ENCODE measurements around the gene CASR.

CASR gene

DNA sequence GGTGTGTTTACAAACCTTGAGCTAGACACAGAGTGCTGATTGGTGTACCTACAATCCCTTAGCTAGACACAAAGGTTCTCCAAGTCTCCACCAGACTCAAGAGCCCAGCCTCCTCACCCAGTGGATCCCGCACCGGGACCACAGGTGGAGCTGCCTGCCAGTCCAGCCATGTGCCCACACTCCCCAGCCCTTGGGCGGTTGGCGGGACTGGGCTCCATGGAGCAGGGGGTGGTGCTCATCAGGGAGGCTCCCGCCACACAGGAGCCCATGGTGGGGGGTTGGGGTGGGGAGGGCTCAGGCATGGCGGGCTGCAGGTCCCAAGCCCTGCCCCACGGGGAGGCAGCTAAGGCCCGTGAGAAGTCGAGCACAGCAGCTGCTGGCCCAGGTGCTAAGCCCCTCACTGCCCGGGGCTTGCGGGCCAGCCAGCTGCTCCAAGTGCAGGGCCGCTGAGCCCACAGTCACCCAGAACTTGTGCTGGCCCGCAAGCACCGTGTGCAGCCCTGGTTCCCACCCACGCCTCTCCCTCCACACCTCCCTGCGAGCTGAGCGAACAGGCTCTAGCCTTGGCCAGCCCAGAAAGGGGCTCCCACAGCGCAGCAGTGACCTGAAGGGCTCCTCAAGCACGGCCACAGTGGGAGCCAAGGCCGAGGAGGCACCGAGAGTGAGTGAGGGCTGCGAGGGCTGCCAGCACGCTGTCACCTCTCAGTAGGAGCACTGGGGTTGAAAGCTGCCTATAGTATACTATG lies 43.7 kb downstream of the CASR start:
- CTCF ChIA-PET: no interaction called here
- Histone ChIP-seq H3K36me3 (ENCODE audit: control insufficient read depth in 2 of 2, insufficient read depth in 1 of 2, low read length in 2 of 2) (no peaks in the 10 kb centered on the region), H3K4me3 (ENCODE audit: low read depth, low read length) (no peak overlapping the region), H3K4me1 (ENCODE audit: control insufficient read depth, insufficient read depth, low read length) (no peaks in the 10 kb centered on the region), H3K27ac (ENCODE audit: extremely low read depth, low read depth, low read length) (no peak overlapping the region), H3K9me3 (ENCODE audit: control insufficient read depth, insufficient read depth, low read depth, low read length) (no peaks in the 10 kb centered on the region)
- no peak for TF ChIP-seq ZNF423 (tag by site-specific recombination; IDR thresholded peaks at IDR 0.05)
- POLR2A ChIA-PET: no interaction called here

DNA sequence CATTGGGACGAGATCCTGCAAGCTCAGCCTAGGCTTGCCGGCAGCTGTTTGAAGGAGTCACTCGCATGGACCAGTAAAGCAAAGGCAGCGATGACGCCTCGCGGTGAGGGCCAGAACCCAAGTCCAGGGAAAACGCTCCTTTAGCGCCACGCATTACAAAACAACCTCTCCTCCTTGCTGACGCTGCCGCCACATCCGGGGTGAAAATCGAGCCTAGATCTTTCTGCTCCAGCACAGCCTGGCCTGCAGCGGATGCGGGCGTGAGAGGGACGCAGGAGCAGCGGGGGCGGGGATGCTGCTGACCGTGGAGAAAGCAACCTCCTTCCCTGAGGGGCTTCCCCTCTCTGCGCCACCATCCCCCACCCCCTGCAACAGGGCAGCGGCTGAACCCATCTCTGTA lies 46.7 kb downstream of the CASR start:
- POLR2A ChIA-PET: no interaction called here
- Histone ChIP-seq H3K27ac (ENCODE audit: extremely low read depth, low read depth, low read length) (no peak overlapping the region), H3K36me3 (ENCODE audit: control insufficient read depth in 2 of 2, insufficient read depth in 1 of 2, low read length in 2 of 2) (no peaks in the 10 kb centered on the region), H3K4me3 (ENCODE audit: low read depth, low read length) (no peak overlapping the region), H3K9me3 (ENCODE audit: control insufficient read depth, insufficient read depth, low read depth, low read length) (no peaks in the 10 kb centered on the region), H3K4me1 (ENCODE audit: control insufficient read depth, insufficient read depth, low read length) (no peaks in the 10 kb centered on the region)
- CTCF ChIA-PET: no interaction called here
- TF ChIP-seq, protein P1, sequence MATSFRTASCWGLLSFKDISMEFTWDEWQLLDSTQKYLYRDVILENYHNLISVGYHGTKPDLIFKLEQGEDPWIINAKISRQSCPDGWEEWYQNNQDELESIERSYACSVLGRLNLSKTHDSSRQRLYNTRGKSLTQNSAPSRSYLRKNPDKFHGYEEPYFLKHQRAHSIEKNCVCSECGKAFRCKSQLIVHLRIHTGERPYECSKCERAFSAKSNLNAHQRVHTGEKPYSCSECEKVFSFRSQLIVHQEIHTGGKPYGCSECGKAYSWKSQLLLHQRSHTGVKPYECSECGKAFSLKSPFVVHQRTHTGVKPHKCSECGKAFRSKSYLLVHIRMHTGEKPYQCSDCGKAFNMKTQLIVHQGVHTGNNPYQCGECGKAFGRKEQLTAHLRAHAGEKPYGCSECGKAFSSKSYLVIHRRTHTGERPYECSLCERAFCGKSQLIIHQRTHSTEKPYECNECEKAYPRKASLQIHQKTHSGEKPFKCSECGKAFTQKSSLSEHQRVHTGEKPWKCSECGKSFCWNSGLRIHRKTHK (tag by site-specific recombination; IDR thresholded peaks at IDR 0.05): no peak
- TF ChIP-seq ZBTB11 (tag by site-specific recombination; conservative IDR thresholded peaks at IDR 0.05; ENCODE audit: low read depth) (no peak), ZNF274 (IDR thresholded peaks at IDR 0.05; ENCODE audit: low read length) (no peak), ZNF274 (tag by site-specific recombination; IDR thresholded peaks at IDR 0.05; ENCODE audit: borderline replicate concordance) (no peak), PRDM6 (tag by site-specific recombination; IDR thresholded peaks at IDR 0.05) (no peak), ZNF416 (tag by site-specific recombination; IDR thresholded peaks at IDR 0.05) (no peak), ZNF664 (tag by site-specific recombination; IDR thresholded peaks at IDR 0.05) (no peak), ZNF248 (tag by site-specific recombination; IDR thresholded peaks at IDR 0.05) (no peak), ZNF175 (tag by site-specific recombination; IDR thresholded peaks at IDR 0.05) (no peak), ZNF138 (tag by site-specific recombination; IDR thresholded peaks at IDR 0.05; ENCODE audit: borderline replicate concordance) (no peak), ZNF544 (tag by site-specific recombination; IDR thresholded peaks at IDR 0.05) (no peak), ZSCAN16 (tag by site-specific recombination; IDR thresholded peaks at IDR 0.05) (no peak), ZFHX2 (tag by site-specific recombination; conservative IDR thresholded peaks at IDR 0.05) (no peak), PRDM1 (tag by site-specific recombination; IDR thresholded peaks at IDR 0.05) (no peak), ZNF658 (tag by site-specific recombination; IDR thresholded peaks at IDR 0.05) (no peak)
- TF ChIP-seq, protein P2, sequence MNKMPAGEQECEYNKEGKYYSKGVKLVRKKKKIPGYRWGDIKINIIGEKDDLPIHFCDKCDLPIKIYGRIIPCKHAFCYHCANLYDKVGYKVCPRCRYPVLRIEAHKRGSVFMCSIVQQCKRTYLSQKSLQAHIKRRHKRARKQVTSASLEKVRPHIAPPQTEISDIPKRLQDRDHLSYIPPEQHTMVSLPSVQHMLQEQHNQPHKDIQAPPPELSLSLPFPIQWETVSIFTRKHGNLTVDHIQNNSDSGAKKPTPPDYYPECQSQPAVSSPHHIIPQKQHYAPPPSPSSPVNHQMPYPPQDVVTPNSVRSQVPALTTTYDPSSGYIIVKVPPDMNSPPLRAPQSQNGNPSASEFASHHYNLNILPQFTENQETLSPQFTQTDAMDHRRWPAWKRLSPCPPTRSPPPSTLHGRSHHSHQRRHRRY (tag by site-specific recombination; IDR thresholded peaks at IDR 0.05): no peak
- TF ChIP-seq, protein P3, sequence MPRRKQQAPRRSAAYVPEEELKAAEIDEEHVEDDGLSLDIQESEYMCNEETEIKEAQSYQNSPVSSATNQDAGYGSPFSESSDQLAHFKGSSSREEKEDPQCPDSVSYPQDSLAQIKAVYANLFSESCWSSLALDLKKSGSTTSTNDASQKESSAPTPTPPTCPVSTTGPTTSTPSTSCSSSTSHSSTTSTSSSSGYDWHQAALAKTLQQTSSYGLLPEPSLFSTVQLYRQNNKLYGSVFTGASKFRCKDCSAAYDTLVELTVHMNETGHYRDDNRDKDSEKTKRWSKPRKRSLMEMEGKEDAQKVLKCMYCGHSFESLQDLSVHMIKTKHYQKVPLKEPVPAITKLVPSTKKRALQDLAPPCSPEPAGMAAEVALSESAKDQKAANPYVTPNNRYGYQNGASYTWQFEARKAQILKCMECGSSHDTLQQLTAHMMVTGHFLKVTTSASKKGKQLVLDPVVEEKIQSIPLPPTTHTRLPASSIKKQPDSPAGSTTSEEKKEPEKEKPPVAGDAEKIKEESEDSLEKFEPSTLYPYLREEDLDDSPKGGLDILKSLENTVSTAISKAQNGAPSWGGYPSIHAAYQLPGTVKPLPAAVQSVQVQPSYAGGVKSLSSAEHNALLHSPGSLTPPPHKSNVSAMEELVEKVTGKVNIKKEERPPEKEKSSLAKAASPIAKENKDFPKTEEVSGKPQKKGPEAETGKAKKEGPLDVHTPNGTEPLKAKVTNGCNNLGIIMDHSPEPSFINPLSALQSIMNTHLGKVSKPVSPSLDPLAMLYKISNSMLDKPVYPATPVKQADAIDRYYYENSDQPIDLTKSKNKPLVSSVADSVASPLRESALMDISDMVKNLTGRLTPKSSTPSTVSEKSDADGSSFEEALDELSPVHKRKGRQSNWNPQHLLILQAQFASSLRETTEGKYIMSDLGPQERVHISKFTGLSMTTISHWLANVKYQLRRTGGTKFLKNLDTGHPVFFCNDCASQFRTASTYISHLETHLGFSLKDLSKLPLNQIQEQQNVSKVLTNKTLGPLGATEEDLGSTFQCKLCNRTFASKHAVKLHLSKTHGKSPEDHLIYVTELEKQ (tag by site-specific recombination; IDR thresholded peaks at IDR 0.05; ENCODE audit: borderline replicate concordance): no peak
- TF ChIP-seq, protein P4, sequence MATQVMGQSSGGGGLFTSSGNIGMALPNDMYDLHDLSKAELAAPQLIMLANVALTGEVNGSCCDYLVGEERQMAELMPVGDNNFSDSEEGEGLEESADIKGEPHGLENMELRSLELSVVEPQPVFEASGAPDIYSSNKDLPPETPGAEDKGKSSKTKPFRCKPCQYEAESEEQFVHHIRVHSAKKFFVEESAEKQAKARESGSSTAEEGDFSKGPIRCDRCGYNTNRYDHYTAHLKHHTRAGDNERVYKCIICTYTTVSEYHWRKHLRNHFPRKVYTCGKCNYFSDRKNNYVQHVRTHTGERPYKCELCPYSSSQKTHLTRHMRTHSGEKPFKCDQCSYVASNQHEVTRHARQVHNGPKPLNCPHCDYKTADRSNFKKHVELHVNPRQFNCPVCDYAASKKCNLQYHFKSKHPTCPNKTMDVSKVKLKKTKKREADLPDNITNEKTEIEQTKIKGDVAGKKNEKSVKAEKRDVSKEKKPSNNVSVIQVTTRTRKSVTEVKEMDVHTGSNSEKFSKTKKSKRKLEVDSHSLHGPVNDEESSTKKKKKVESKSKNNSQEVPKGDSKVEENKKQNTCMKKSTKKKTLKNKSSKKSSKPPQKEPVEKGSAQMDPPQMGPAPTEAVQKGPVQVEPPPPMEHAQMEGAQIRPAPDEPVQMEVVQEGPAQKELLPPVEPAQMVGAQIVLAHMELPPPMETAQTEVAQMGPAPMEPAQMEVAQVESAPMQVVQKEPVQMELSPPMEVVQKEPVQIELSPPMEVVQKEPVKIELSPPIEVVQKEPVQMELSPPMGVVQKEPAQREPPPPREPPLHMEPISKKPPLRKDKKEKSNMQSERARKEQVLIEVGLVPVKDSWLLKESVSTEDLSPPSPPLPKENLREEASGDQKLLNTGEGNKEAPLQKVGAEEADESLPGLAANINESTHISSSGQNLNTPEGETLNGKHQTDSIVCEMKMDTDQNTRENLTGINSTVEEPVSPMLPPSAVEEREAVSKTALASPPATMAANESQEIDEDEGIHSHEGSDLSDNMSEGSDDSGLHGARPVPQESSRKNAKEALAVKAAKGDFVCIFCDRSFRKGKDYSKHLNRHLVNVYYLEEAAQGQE (tag by site-specific recombination; IDR thresholded peaks at IDR 0.05): no peak
